GM21786 (cell line): ENCODE data around the gene NELL1.
A peak's percentile ranks its signal among the peaks of the same experiment; 100 is the strongest.

Source experiments
- ATAC-seq: cut with Tn5 transposase; IDR thresholded peaks from one replicate; pipeline ENCODE4 v1.9.1; 2021; ENCODE audit not compliant: unreplicated experiment

The NELL1 gene

DNA sequence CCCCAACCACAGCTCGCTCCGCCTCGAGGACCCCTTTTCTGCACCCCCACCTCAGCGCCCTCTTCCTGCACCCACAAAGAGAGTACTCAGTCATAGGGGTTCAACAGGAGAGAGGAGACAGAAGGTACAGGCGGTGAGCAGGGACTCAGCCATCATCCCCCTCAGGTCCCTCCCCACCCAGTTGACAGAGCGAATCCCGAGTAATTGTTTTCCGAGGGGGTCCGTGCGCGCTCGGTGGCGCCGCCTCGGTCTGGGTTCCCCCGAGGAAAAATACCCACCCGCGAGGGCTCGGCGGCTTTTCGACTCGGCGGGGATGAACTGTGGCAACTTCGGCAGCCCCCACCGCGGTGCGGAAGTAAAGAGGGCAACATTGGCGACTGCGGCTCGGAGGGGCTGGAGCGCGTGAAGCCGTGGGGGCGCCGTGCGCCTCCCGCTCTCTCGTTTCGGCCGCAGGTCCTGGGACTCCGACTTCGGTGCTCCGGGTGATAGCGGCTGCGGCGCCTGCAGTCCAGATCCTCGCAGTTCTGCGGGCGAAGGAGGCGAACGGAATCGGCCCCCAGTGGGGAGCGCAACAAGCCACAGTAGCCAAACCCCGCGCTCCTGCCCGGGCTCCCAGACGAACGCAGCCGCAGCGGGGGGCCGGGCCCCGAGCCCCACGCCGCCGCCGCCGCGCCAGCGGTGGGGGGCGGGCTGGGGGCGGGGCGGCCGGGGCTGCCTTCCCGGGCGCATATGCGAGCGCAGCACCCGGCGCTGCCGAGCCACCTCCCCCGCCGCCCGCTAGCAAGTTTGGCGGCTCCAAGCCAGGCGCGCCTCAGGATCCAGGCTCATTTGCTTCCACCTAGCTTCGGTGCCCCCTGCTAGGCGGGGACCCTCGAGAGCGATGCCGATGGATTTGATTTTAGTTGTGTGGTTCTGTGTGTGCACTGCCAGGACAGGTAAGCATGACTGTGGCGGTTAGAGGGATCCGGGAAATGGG is at the start of gene NELL1:
TSS of gene NELL1 (plus strand) at position 743 of the 976 bp plus-strand sequence.
- ATAC-seq = no peak

DNA sequence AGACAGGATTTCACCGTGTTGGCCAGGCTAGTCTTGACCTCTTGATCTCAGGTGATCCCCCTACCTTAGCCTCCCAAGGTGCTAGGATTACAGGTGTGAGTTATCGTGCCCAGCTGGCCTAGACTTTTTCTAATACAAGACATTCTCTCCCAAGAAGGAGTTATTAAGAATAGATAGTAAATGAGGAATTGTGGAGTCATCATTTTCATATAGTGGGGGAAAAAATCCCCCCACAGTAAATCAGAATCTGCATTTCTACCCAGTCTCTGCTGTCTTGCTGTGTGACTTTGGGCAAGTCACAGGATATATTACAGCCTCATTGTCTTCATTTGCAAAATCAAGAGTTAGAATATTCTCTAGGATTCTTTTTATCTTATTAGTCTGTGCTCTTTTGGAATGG is 48.4 kb upstream of the NELL1 start:
- ATAC-seq = no peak

DNA sequence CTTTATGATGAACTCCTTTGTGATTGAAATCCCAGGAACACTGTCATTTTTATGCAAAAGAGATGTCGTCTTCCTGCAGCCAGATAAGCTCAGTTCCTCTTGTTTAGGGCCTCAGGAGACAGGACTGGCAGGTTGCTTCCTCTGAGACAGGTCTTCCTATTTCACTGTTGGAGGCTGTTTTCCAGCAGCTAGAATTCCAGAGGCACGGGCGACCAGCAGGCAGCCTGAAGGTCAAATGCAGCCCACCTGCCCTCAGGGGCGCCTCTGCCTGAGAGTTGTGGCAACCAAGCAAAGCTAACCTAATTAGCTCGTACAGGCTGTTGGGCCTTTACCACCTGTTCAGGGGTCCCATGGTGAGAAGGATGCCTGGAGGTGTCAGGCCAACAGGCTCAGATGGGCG is 47.7 kb upstream of the NELL1 start:
- ATAC-seq = no peak

DNA sequence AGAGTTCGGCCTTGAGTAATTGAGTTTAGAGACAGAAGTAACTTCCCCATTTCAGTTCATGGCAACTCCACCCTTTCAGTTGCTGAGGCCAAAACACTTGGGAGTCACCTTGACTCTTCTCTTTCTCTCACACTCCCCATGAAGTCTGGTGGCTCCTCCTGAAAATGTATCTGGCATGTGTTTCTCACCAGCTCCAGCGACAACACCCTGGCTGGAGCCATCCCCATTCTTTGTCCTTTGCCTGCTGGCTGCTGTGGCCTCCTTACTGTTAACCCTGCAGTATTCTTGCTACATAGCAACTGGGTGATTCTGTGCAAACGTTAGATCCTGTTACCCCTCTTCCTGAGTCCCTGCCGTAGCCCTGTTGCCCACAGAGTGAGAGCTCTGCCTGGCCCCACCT is 46.1 kb upstream of the NELL1 start:
- ATAC-seq = no peak

DNA sequence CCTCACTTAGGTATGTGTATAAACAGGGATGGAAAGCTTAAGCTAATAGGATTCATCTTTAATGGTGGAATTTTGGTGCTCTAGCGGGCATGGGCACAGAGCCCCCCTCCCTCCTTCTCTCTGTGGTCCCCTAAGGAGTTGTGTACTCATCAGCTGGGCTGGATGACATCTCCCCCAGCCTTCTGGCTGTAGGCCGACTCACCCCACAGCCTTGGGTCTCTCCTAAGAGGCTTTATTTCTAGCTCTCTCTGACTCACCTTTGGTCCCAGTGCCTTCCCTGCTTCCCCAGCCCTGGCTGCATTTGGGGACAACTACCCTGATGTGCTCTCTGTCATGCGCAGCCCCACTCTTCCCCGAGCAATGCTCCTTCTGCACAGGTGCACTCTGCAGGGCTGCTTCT is 43.1 kb upstream of the NELL1 start:
- no peak for ATAC-seq

DNA sequence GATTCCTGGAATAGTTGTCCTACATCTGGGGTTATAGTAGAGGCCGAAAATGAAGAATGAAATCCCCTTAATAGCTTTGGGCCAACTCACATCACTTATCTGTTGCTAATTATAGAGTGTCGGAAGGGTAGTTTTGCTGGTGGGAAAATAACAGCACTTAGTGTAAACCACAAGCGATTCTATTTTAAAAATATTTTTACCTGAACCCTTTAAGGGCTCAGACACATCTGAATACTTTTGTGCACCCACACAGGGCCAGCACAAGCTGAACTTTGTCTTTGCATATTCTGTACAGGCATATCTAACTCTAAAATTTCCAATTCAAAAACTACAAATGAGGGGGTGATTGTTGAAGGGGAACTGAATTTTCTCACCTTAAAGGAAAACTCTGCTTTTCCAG is 42.4 kb upstream of the NELL1 start:
- ATAC-seq = no peak

DNA sequence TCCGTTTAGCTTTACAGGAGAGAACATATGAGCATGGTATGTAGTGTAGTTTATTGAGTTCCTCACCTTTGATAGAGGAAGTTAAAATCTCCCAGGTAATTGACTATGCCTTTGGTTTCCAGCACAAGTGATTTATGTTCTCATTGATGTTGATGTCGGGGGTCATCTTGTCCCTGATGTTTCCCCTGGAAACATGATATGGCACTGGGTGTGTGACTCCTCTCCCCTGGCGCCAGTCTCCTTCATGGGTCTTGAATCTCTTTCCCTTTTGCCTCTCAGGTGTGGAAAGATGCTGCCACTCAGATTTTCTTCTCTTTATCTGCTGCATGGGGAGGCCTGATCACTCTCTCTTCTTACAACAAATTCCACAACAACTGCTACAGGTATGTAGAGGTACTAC is 41.7 kb upstream of the NELL1 start:
- no peak for ATAC-seq

DNA sequence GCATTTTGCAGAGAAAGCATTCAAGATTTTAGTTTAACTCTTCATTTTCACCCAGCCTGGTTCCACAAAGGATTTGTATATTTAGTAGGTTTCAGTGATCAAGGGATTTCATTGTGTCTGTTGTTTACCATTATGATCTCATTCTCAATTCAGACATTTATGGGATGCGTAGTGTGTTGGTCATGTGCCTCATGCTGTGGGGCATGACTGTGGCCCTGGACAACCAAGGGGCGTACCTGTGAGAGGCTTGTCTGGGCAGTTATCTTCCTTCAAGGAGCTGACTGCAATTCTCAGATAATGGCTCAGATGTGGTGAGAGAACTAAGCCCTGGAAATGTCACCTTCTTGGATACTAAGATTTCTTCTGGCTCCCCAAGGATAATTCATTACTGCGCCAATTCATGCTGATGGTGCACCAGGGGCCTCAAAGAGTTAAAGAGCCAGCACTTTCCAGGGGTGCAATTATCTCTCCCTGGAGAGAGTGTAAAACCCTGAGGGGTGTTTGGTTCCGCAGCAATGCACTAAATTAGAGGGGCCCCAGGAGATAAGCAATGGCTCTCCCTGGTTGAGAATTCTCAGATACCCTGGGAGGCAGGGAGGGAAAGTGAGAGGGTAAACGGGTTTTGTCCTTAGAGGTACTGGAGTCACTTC is 37.7 kb upstream of the NELL1 start:
- no peak for ATAC-seq

DNA sequence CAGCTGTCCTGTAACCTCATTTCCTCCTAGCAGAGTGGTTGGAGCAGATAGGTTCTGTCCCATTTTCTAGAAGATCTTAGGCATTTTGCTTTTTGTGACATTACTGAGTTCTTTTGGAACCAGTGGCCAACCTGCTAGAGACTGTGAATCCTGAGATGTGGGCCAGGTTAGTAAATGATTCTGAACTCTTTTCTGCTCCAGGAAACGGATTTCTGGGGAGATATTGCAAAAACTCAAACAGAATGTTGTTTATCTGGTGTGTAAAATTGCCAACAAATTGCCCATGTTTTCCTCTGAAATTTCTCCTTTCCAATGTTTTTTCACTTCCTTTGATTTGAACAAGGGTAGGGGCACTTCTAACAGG is 37.2 kb upstream of the NELL1 start:
- ATAC-seq = no peak

DNA sequence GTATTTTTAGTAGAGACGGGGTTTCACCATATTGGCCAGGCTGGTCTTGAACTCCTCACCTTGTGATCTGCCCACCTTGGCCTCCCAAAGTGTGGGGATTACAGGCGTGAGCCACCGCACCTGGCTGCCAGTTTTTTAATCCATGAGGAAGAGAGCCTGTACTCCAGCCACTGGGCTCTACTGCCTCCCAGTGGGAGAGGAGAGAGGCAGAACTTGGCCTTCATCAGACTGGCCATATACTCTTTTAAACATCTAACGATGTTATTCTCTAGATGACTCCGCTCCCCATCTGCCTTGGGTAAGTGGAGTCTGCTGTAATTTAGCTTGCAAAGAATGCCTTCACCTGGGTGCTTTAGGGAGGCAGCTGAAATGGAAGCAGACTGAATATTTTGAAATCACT is 35.3 kb upstream of the NELL1 start:
- ATAC-seq = no peak

DNA sequence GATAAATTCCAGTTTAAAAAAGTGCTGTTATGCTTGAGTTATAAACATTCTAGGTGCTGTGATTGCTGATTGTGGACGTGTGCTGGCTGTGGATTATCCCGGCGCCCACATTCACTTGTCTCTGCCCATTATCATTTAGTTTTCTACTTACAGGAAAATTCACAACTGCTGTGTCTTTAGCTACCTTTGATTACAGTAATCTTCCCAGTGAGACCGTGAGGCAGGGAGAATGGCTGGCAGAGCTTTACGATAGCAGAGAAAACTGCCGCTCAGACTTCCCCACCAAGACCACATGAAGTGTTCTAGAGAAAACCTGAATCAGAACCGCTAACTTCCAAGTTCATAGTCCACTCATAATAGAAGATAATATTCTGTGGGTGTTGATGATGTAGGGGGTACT is 34.6 kb upstream of the NELL1 start:
- no peak for ATAC-seq

DNA sequence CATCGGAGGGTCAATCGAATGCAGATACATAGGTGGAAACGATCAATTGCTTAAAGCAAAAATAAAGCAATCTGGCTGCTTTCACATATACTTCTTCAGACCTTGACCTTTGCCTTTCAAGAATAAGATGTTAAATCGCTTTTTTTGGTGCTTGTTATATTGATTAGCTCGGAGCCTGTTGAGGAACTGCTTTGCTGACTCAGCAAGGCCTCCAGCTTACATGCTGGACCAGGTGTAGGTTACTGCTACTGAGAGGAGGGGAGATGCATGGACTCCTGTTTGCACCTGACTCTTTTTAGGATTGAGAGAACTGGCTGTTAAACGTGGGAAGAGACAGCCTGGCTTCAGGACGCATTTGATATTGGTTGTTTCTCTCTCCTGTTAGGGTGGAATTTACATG is 31.3 kb upstream of the NELL1 start:
- no peak for ATAC-seq

DNA sequence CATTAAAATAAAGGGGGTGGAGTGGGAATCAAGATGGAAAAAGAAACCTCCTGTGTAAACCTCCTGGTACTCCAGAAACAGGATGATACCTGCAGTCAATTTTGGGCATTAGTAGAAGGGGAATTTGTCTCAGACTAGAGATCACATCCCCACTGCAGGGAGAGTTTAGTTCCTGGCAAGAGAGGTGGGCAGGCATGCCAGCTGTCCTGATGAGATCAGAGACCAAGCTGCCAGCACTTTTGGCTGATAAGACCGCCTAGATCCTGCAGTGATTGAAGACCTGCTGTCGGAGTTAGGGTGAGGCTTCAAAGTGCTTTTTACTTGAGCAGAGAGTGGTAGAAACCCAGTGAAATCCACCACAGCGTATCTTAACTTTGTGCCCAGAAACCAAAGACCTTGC is 29.7 kb upstream of the NELL1 start:
- ATAC-seq = no peak

DNA sequence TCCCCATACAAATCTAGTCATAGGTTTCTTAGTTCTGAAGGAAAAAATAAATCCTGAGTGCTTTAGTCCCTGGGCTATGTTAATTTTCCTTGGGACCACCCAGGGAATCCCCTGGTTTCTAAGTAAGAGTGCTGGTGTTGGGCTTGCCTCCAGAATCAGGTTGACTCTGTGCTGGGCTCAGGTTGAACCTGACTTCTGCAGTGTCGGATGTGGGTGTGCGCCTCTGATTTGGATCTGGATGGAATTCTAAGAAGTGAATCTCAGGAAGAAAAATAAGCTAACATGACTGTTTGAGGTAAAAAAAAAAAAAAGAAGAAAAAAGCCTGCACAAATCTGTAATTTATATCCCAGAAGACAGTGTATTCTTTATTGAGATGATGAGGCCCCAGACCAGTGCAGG is 29.0 kb upstream of the NELL1 start:
- ATAC-seq = no peak

DNA sequence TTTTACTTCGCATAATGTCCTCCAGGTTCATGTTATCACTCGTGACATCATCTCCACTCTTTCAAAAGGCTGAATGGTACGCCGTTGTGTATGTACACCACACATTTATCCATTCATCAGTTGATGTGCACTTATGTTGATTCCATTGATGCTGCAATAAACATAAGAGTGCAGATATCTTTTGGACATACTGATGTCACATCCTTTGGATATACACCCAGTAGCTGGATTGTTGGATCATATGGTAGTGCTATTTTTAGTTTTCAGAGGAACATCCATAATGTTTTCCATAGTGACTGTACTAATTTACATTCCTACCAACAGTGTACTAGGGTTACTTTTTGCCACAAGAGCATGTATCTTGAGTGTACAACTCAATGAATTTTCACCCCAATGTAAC is 25.0 kb upstream of the NELL1 start:
- no peak for ATAC-seq

DNA sequence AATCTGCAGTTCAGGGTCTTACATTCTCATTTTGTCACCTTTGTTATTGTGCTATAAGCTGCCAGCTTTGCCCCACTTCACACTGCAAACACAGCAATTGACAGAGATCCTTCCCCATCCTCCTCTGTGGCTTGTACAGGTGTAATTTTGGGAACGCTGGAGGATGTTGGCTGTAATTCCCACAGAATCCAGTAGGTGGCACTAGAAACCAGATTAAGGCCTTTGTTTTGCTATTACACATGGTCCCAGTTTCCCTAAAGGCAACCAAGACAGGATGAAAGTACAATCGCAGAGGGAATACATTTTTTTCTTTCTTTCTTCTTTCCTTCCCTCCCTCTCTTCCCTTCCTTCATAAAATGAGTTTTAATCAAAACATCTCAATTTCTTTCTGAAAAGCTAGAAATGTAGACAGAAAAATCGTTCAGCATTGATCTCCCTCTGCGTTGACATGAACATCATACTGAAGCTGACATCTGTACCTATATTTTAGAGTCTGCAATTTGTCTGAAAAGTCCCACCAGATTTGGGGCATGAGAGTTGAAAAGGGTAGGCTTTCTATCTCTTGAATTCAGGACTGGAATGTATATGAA is 21.3 kb upstream of the NELL1 start:
- peak; percentile 77 for ATAC-seq

DNA sequence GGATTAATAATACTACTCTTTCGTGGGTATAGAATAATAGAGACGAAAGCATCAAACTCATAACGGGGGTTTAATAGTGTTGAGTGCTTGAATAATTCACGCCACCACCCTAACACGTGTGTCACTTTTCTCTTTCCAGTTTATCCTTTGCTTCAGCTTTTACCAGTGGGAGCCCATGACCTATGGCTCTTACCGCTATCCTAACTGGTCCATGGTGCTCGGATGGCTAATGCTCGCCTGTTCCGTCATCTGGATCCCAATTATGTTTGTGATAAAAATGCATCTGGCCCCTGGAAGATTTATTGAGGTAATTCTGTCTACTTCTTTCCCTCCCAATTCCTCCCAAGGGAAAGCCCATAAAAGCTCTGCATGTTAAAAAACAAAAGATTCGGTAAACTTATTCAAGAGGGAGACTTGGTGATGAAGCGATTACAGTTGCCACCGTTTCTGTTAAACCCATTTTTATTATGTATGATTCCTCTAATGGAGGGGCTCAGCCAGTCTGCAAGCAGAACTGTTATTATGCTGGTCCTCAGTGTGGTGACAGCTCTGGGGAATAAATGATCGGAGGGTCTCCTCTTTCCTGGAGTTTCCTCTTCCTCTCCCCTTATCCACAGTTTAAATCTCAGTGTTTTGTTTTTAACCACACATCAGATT is 17.1 kb upstream of the NELL1 start:
- no peak for ATAC-seq

DNA sequence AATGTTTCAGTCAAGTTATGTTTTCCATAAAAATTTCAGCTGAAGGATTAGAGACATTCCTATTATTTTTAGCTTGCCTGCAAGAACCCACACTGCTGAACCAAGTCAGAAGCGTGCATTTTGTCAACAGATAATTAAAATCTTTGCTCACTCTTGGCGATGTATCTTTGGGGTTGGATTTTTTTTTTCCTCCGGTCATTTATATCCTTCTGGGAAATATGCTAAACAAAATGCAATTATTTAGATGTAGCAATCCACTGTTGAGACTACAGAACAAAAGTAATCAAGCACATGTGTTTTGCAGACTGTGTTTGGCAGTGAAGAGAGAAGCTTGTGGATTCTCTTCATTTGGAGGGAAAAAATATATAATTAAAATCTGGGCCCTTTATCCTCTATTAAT is 15.3 kb upstream of the NELL1 start:
- ATAC-seq = no peak

DNA sequence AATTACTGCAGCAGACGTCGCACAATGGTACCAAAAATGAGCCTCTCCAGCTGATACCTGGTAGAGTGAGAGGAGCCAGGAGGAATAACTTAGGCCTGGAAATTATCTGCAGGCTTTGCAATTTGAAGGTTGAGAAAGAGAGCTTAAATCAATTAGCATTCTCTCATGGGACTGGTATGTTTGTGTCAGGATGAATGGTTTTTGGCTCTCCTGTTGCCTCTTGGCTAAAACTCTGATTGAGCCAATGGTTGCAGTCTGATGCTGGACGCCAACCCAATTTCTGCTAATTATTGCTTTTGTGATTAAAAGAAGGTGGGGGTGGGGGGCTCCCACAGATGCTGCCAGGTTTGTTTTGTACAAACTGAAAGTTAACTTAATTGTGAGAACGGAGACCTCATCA is 12.5 kb upstream of the NELL1 start:
- no peak for ATAC-seq

DNA sequence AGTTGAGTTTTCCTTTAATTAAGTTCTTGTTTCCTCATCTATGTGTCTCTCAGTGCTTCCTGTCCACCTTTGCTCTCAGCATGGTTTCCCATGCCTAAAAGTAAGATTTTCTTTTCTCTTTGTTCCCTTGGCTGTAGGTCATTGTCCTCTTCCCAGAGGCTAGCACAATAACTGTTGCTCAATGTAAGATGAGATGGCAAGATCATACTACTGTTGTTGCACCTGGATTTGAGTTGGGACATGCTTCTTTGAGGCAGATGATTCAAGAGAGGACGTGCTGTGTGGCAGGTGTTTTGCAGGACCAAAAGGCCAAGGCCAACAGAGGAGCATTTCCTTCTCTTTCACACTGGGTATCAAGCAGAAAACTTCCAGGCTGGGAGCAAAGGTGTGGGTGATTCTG is 11.3 kb upstream of the NELL1 start:
- ATAC-seq = no peak

DNA sequence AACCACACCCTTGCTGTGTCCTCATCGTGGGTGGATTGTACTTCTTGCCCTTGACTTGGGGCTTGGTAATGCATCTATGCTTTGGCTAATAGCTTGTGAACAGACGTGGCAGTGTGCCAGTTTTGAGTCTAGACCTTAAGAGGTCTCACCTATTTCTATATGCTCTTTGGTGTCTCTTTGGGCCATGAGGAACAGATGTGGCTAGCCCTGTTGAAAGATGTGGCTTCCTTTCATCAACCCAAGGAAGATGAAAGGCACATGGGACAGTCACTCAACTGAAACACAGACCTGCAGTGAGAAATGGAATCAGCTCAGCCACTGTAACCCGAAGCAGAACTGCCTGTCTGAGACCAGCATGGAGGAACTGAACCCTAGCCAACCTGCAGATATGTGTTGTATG is 7.9 kb upstream of the NELL1 start:
- ATAC-seq = no peak

DNA sequence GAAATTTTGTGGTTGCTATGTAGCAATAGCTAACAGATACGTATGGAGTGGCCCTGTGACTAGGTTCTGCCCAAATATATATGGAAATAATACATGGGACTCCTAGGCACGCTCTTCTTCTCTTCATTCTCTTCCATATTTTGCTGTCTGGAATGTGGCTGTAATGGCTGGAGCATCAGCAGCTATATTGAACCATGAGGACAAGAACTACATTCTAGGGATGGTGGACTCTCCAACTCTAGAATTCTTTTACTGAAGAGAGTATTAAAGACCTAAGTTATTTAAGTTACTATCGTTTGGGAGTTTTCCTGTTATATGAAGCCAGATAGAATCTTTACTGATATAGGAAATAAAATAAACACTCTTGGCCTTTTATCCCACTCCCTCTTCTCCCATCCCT is 7.5 kb upstream of the NELL1 start:
- ATAC-seq = no peak
